ENCODE measurements around the gene PREX1. TPM values are rescaled to one million over a fixed set of nuclear protein-coding genes. Genes with fewer than 3 reads are reported as not detected.

The PREX1 gene
- polyA plus RNA-seq, 1 experiment, result 1.3 TPM

GRCh38 chr20:48754292-48754691 is 73.5 kb downstream of the PREX1 start:
- POLR2A ChIA-PET, result no interaction called here
- CTCF ChIA-PET, result interaction anchor here (0.9 kb wide), 1 partner anchor 11 kb away, joined by 5 read pairs; no protein-coding TSS in a partner anchor
- no peak for TF ChIP-seq CTCF (IDR thresholded peaks at IDR 0.05; ENCODE audit: insufficient read depth, low read depth, low read length)

GRCh38 chr20:48752963-48753362 is 74.8 kb downstream of the PREX1 start:
- Histone ChIP-seq H3K36me3 (ENCODE audit: control insufficient read depth, insufficient read depth, low read length) (no peaks in the 10 kb centered on the region), H3K4me3 (ENCODE audit: low read depth, low read length) (no peak overlapping the region), H3K27me3 (ENCODE audit: control insufficient read depth, insufficient read depth, low read length) (no peaks in the 10 kb centered on the region; the same call in 1 of the 2 replicates)
- no peak for DNase-seq (ENCODE audit: low read depth)
- ChIA-PET CTCF (no interaction called here), POLR2A (no interaction called here)
- no peak for TF ChIP-seq CTCF (IDR thresholded peaks at IDR 0.05; ENCODE audit: insufficient read depth, low read depth, low read length)

More at GRCh38 chr20:48754292-48754691, 73.5 kb downstream of the PREX1 start:
- DNase-seq (ENCODE audit: low read depth), result no peak
- no peak overlapping the region for H3K4me3 ChIP-seq (ENCODE audit: low read depth, low read length)
- no peaks in the 10 kb centered on the region; the same call in 1 of the 2 replicates for H3K27me3 ChIP-seq (ENCODE audit: control insufficient read depth, insufficient read depth, low read length)
- no peaks in the 10 kb centered on the region for H3K36me3 ChIP-seq (ENCODE audit: control insufficient read depth, insufficient read depth, low read length)

GRCh38 chr20:48751871-48752270 is 75.9 kb downstream of the PREX1 start:
- no peak for TF ChIP-seq CTCF (IDR thresholded peaks at IDR 0.05; ENCODE audit: insufficient read depth, low read depth, low read length)
- POLR2A ChIA-PET, result no interaction called here
- no peaks in the 10 kb centered on the region; the same call in 1 of the 2 replicates for H3K27me3 ChIP-seq (ENCODE audit: control insufficient read depth, insufficient read depth, low read length)
- no peak for DNase-seq (ENCODE audit: low read depth)
- no peaks in the 10 kb centered on the region for H3K36me3 ChIP-seq (ENCODE audit: control insufficient read depth, insufficient read depth, low read length)
- H3K4me3 ChIP-seq (ENCODE audit: low read depth, low read length), result no peak overlapping the region
- CTCF ChIA-PET, result interaction anchor here (1.3 kb wide), 1 partner anchor 14 kb away, joined by 3 read pairs; no protein-coding TSS in a partner anchor

GRCh38 chr20:48750941-48751635 is 76.7 kb downstream of the PREX1 start:
- no peaks in the 10 kb centered on the region; the same call in 1 of the 2 replicates for H3K27me3 ChIP-seq (ENCODE audit: control insufficient read depth, insufficient read depth, low read length)
- H3K36me3 ChIP-seq (ENCODE audit: control insufficient read depth, insufficient read depth, low read length), result no peaks in the 10 kb centered on the region
- ChIA-PET POLR2A (no interaction called here), CTCF (interaction anchor here (1.3 kb wide), 1 partner anchor 13 kb away, joined by 3 read pairs; no protein-coding TSS in a partner anchor)
- no peak for DNase-seq (ENCODE audit: low read depth)
- no peak for TF ChIP-seq CTCF (IDR thresholded peaks at IDR 0.05; ENCODE audit: insufficient read depth, low read depth, low read length)
- H3K4me3 ChIP-seq (ENCODE audit: low read depth, low read length), result no peak overlapping the region

GRCh38 chr20:48750376-48750775 is 77.4 kb downstream of the PREX1 start:
- H3K36me3 ChIP-seq (ENCODE audit: control insufficient read depth, insufficient read depth, low read length), result no peaks in the 10 kb centered on the region
- TF ChIP-seq CTCF (IDR thresholded peaks at IDR 0.05; ENCODE audit: insufficient read depth, low read depth, low read length), result no peak
- no peak overlapping the region for H3K4me3 ChIP-seq (ENCODE audit: low read depth, low read length)
- no peaks in the 10 kb centered on the region; the same call in 1 of the 2 replicates for H3K27me3 ChIP-seq (ENCODE audit: control insufficient read depth, insufficient read depth, low read length)
- POLR2A ChIA-PET, result no interaction called here
- DNase-seq (ENCODE audit: low read depth), result no peak
- CTCF ChIA-PET, result interaction anchor here (1.3 kb wide), 1 partner anchor 12 kb away, joined by 3 read pairs; no protein-coding TSS in a partner anchor

Measured in BJ (cell line).